HEK293 (cell line): Measurements from ENCODE around the gene TMEM239.

Source experiments
- ZNF157 ChIP-seq: fragments of 450-650 bp; formaldehyde crosslinking; IDR thresholded peaks from 2 replicates; pipeline ENCODE4 v1.5.1; 2016; ENCODE audit warnings: missing biosample characterization, missing genetic modification characterization
- ZNF2 ChIP-seq: fragments of 450-650 bp; formaldehyde crosslinking; IDR thresholded peaks from 2 replicates; pipeline ENCODE4 v1.5.1; 2016; ENCODE audit warnings: missing biosample characterization, missing genetic modification characterization
- ZNF292 ChIP-seq: fragments of 450-650 bp; formaldehyde crosslinking; IDR thresholded peaks from 2 replicates; pipeline ENCODE4 v1.5.1; 2016; ENCODE audit warnings: low read depth, missing biosample characterization, missing genetic modification characterization, borderline replicate concordance

DNA sequence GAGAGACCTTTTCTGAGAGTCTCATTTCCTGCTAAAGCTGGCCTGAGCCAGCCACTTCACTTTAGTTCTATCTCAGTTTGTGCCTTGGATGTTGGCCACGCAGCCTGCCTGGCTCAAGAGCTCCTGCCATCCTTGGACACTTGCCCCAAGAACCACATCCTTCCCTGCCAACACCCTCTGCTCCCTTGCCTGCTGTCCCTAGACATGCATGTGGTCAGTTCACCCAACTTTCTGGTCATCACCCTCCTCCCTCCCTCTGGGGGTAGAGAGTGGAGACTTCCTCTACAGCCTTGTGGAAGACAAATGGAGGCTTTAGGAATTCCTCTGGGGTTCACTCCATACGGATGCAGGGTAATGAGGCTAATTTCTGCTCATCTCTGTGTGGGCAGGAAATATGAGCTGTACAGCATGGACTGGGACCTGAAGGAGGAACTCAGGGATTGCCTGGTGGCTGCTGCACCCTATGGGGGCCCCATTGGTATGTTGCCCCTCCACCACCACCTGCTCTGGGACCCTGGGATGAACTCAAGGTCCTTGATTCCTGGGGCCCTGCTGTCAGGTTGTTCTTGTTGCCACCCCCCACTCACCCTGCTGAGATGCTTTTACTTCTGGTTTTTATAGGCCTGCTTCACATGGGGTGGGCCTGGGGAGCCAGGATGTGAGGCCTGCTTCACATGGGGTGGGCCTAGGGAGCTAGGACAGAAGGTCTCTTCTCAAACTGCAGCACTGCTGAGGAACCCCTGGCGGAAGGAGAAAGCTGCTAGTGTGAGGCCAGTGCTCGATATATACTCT, 43.4 kb downstream of the TMEM239 start:
- TF ChIP-seq ZNF2 (no peak), ZNF292 (tag by site-specific recombination) (no peak), ZNF157 (tag by site-specific recombination) (no peak)
